ENCODE results near the gene TRIM17. TPM values are rescaled to one million over a fixed set of nuclear protein-coding genes. Genes with fewer than 3 reads are reported as not detected.

Gene TRIM17, protein sequence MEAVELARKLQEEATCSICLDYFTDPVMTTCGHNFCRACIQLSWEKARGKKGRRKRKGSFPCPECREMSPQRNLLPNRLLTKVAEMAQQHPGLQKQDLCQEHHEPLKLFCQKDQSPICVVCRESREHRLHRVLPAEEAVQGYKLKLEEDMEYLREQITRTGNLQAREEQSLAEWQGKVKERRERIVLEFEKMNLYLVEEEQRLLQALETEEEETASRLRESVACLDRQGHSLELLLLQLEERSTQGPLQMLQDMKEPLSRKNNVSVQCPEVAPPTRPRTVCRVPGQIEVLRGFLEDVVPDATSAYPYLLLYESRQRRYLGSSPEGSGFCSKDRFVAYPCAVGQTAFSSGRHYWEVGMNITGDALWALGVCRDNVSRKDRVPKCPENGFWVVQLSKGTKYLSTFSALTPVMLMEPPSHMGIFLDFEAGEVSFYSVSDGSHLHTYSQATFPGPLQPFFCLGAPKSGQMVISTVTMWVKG
- total RNA-seq = 10 to 100 TPM; 21.4 to 33.6 TPM
- polyA plus RNA-seq (ENCODE audit: insufficient read depth, low read depth, low replicate concordance) = 37.4 TPM
- long read RNA-seq, donor 1 = 0 reads
- long read RNA-seq, donor 2 = 0 reads

GRCh38 chr1:228416217-228416933, at the start of gene TRIM17:
TSS of gene TRIM17 (minus strand) at chr1:228416861. CDS start at chr1:228415072, 1,789 bp downstream.
- 0 to 2% methylated on average over 11 to 52 of the region's 59 CpGs for WGBS, 2 donors
- TF ChIP-seq POLR2A (IDR thresholded peaks at IDR 0.05) (no peak), CTCF (IDR thresholded peaks at IDR 0.05) (peak in 2 of 3 experiments; percentile 7 to 24)
- H3K27me3 ChIP-seq = no peaks in the 10 kb centered on the region

DNA sequence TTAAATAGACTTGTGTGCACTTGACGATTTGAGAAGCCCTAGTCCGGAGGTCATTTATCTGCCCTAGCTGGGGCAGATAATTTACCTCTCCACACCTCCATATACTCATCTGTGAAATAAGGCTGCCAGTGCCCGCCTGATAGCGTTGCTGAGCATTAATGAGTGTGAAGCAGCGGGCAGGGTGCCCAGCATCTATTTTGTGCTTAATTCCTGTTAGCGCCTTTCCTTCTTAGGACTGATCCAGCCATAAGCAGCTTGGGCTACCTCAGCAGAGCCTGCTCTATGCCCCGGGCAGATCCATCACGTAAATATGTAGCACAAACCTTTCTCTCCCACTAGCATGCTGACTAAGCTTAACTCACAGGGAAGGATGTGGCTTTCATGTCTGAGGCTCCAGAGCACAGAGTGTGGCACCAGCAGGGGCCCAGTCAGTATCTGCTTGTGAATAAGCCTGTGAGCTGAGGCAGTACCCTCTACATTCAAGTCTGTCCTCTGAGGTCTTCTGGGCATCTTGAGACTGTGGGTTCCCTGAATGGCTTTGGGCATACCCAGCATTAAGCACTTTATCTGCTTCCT, 49.0 kb upstream of the TRIM17 start:
- H3K36me3 ChIP-seq (ENCODE audit: low read depth, missing control alignments) = no peaks in the 10 kb centered on the region
- TF ChIP-seq POLR2A (IDR thresholded peaks at IDR 0.05) (no peak), CTCF (IDR thresholded peaks at IDR 0.05) (no peak)

More at GRCh38 chr1:228416217-228416933, at the start of gene TRIM17:
- no peaks in the 10 kb centered on the region for H3K36me3 ChIP-seq (ENCODE audit: low read depth, missing control alignments)
- peaks cover 15% of the 10 kb centered on the region for H3K4me1 ChIP-seq
- no peak for DNase-seq
- H3K9me3 ChIP-seq = no peaks in the 10 kb centered on the region
- H3K27ac ChIP-seq = no peak within 1 kb of the TSS
- intact Hi-C loops (cut with DNase I; ENCODE audit: low total_unique reads) = no loop called here
- peak within 1 kb of the TSS; percentile 33 to 62 for H3K4me3 ChIP-seq

DNA sequence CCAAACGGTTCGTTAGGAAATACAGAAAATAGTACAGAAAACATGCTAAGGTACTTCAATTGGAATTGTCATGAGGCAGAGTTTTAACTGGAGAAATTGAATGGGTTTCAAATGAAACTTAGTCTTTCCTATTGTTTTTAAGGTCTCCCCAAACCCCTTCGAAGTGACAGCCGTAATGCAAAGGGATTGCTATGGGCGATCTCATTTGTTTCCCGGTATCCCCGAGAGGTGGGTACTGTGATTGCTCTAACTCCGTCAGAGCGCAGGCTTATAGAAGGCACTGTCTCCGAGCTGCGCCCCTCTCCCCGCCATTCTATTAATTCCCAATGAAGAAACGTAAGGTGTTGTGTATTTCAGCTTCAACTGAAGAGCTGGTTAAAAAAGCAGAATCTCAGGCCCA, 48.5 kb upstream of the TRIM17 start:
- peaks cover 8% of the 10 kb centered on the region for H3K4me1 ChIP-seq
- no peak overlapping the region for H3K27ac ChIP-seq
- peak overlapping the region in 1 of 2 donors; percentile 27 for H3K4me3 ChIP-seq
- 17 to 27% methylated on average over 13 of the region's 13 CpGs for whole genome bisulfite sequencing, 2 donors
- no peaks in the 10 kb centered on the region for H3K36me3 ChIP-seq (ENCODE audit: low read depth, missing control alignments)
- TF ChIP-seq CTCF (IDR thresholded peaks at IDR 0.05) (no peak), POLR2A (IDR thresholded peaks at IDR 0.05) (no peak)
- no peak for DNase-seq
- H3K9me3 ChIP-seq = no peaks in the 10 kb centered on the region
- intact Hi-C loops (cut with DNase I; ENCODE audit: low total_unique reads) = no loop called here
- no peaks in the 10 kb centered on the region for H3K27me3 ChIP-seq

More for the DNA sequence above, 49.0 kb upstream of the TRIM17 start:
- Histone ChIP-seq H3K9me3 (no peaks in the 10 kb centered on the region), H3K4me1 (peaks cover 8% of the 10 kb centered on the region), H3K27me3 (no peaks in the 10 kb centered on the region), H3K27ac (no peak overlapping the region), H3K4me3 (no peak overlapping the region)
- intact Hi-C loops (cut with DNase I; ENCODE audit: low total_unique reads) = no loop called here
- DNase-seq = no peak
- 59 to 62% methylated on average over 8 of the region's 8 CpGs for WGBS, 2 donors

DNA sequence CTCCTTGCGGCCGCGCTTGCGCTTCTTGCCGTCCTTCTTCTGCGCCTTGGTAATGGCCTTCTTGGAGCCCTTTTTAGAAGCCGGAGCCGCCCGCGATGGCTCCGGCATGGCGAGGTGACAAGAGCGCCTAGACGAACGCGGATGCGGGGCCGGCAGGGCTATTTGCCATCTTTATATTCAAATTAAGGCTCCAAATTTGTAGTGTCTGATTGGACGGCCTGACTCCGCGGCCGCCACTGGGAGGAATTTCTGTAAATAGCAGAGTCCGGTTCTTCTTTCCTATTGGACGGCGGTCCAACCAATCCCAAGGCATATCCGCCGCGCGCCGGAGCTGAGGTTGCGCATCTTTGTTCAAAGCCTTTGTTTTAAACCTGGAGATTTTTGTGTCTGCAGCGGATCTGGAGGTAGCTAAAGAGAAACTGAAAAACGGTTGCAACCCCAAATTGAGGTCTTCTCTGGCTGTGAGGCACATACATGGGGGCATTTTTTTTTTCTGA, 47.9 kb upstream of the TRIM17 start:
- intact Hi-C loops (cut with DNase I; ENCODE audit: low total_unique reads) = no loop called here
- peak overlapping the region in 1 of 2 donors; percentile 27 for H3K4me3 ChIP-seq
- H3K27me3 ChIP-seq = no peaks in the 10 kb centered on the region
- H3K4me1 ChIP-seq = peaks cover 3% of the 10 kb centered on the region
- WGBS, 2 donors = 3% methylated on average over 15 to 33 of the region's 33 CpGs
- peak; percentile 80 for DNase-seq
- H3K36me3 ChIP-seq (ENCODE audit: low read depth, missing control alignments) = no peaks in the 10 kb centered on the region
- H3K27ac ChIP-seq = no peak overlapping the region
- no peaks in the 10 kb centered on the region for H3K9me3 ChIP-seq
- no peak for TF ChIP-seq CTCF (IDR thresholded peaks at IDR 0.05)
- no peak for TF ChIP-seq POLR2A (IDR thresholded peaks at IDR 0.05)

All from testis (tissue), 5 donors.